MCF 10A (cell line): ENCODE results near the gene CARS1. TPM values are rescaled to one million over a fixed set of nuclear protein-coding genes. Genes with fewer than 3 reads are reported as not detected.

Experiments
- BruUV-seq: library from RNA; stranded (reverse); fragments of 400-500 nt; replicated peaks from 2 replicates; lab custom pipeline; 2021; lab: Mats Ljungman, UMichigan
- CTCF ChIA-PET: fragments of 300-600 bp; sonication (Branson Sonifier 250); formaldehyde crosslinking; extraction: SDS; loops from one replicate; lab custom pipeline; 2021; ENCODE audit warnings: antibody characterized with exemption, inconsistent platforms; lab: Yijun Ruan, JAX
- POLR2A ChIA-PET: fragments of 300-600, 350-650 bp; sonication (Branson Sonifier 250); formaldehyde crosslinking; extraction: SDS; loops from one replicate; lab custom pipeline; 2020; ENCODE audit warnings: antibody characterized with exemption, inconsistent platforms; lab: Yijun Ruan, JAX
- DNase-seq: peaks from one replicate; pipeline ENCODE4 v3.0.0-alpha.2; 2018; ENCODE audit not compliant: unreplicated experiment
- H3K27ac Mint-ChIP-seq: one replicate; pipeline ENCODE4 v1.8.0; 2022; ENCODE audit warnings: mild to moderate bottlenecking, low read depth, mixed read lengths; ENCODE audit not compliant: unreplicated experiment
- H3K27me3 Mint-ChIP-seq: one replicate; pipeline ENCODE4 v1.8.0; 2022; ENCODE audit warnings: mixed read lengths; ENCODE audit not compliant: insufficient read depth, unreplicated experiment
- H3K36me3 Mint-ChIP-seq: one replicate; pipeline ENCODE4 v1.8.0; 2022; ENCODE audit warnings: mild to moderate bottlenecking, moderate library complexity, mixed read lengths; ENCODE audit not compliant: insufficient read depth, unreplicated experiment
- H3K4me1 Mint-ChIP-seq: one replicate; pipeline ENCODE4 v1.8.0; 2022; ENCODE audit warnings: mixed read lengths; ENCODE audit not compliant: insufficient read depth, unreplicated experiment
- H3K4me3 Mint-ChIP-seq: one replicate; pipeline ENCODE4 v1.8.0; 2022; ENCODE audit warnings: mild to moderate bottlenecking, moderate library complexity, mixed read lengths; ENCODE audit not compliant: unreplicated experiment
- H3K9me3 Mint-ChIP-seq: one replicate; pipeline ENCODE4 v1.8.0; 2022; ENCODE audit warnings: mixed read lengths; ENCODE audit not compliant: unreplicated experiment
- CTCF ChIP-seq: fragments of 200-600 bp; IDR thresholded peaks from one replicate; pipeline ENCODE4 v1.8.0; 2022; ENCODE audit warnings: antibody characterized with exemption, mild to moderate bottlenecking; ENCODE audit not compliant: unreplicated experiment
- intact Hi-C: fragments of 100-400 bp; cut with micrococcal nuclease; formaldehyde crosslinking; loops from 2 replicates; pipeline ENCODE4 v1.14.1; 2022
- total RNA-seq: library from RNA; stranded (reverse); gene quantifications from 2 replicates; pipeline ENCODE4 v1.2.3, GENCODE V29; 2022

The CARS1 gene
- total RNA-seq, 1 experiment from 2014 or later: 150 TPM

- H3K27ac Mint-ChIP-seq: no peak overlapping the region
- POLR2A ChIA-PET: interaction anchor here (0.6 to 6.1 kb wide), 6 partner anchors 9 to 1068 kb away, joined by 3 to 47 read pairs (median 4); no protein-coding TSS in a partner anchor
- no TSS peak for BruUV-seq
- no peaks in the 10 kb centered on the region for H3K9me3 Mint-ChIP-seq
- no peak overlapping the region for H3K4me3 Mint-ChIP-seq
- TF ChIP-seq CTCF: no peak
- H3K36me3 Mint-ChIP-seq: peaks cover 88% of the 10 kb centered on the region
- intact Hi-C loops: no loop called here
- DNase-seq: no peak
- H3K27me3 Mint-ChIP-seq: no peaks in the 10 kb centered on the region
- CTCF ChIA-PET: interaction anchor here (0.6 to 2.4 kb wide), 8 partner anchors 10 to 136 kb away, joined by 3 to 13 read pairs (median 4); no protein-coding TSS in a partner anchor
- H3K4me1 Mint-ChIP-seq: no peaks in the 10 kb centered on the region
Measured at GRCh38 chr11:3014057-3014938, 42.9 kb downstream of the CARS1 start.

GRCh38 chr11:3011891-3012885, 45.0 kb downstream of the CARS1 start:
- Mint-ChIP-seq H3K9me3 (no peaks in the 10 kb centered on the region), H3K36me3 (peaks cover 87% of the 10 kb centered on the region), H3K4me1 (no peaks in the 10 kb centered on the region), H3K4me3 (no peak overlapping the region), H3K27me3 (no peaks in the 10 kb centered on the region), H3K27ac (no peak overlapping the region)
- ChIA-PET POLR2A (interaction anchor here (0.8 to 6.1 kb wide), 3 partner anchors 10 to 22 kb away, joined by 4 to 47 read pairs (median 7); no protein-coding TSS in a partner anchor), CTCF (interaction anchor here (0.6 to 1.7 kb wide), 9 partner anchors 8 to 586 kb away, joined by 3 to 6 read pairs (median 3); no protein-coding TSS in a partner anchor)
- TF ChIP-seq CTCF: no peak
- DNase-seq: no peak
- no TSS peak for BruUV-seq
- intact Hi-C loops: no loop called here

- no peak overlapping the region for H3K4me3 Mint-ChIP-seq
Measured at GRCh38 chr11:3010521-3011275, 46.5 kb downstream of the CARS1 start.

More at GRCh38 chr11:3010521-3011275, 46.5 kb downstream of the CARS1 start:
- Mint-ChIP-seq H3K9me3 (no peaks in the 10 kb centered on the region), H3K27ac (no peak overlapping the region), H3K36me3 (peaks cover 84% of the 10 kb centered on the region), H3K4me1 (no peaks in the 10 kb centered on the region), H3K27me3 (no peaks in the 10 kb centered on the region)
- ChIA-PET CTCF (interaction anchor here (0.5 kb wide), 1 partner anchor 521 kb away, joined by 3 read pairs; no protein-coding TSS in a partner anchor), POLR2A (interaction anchor here (6.1 kb wide), 1 partner anchor 9 kb away, joined by 47 read pairs; no protein-coding TSS in a partner anchor)
- DNase-seq: no peak
- BruUV-seq: no TSS peak
- intact Hi-C loops: no loop called here
- TF ChIP-seq CTCF: no peak
